Endometrial microvascular endothelial cells (primary cell): ENCODE results near the gene DDX55. TPM values are rescaled to one million over a fixed set of nuclear protein-coding genes. Genes with fewer than 3 reads are reported as not detected.
"Not testable (repeated sequence)": the region's sequence is repeated elsewhere in the genome, so short reads cannot be mapped to it uniquely, and the experiment has no call there.

Experiments
- in situ Hi-C: cut with HindIII; loops from 2 replicates; pipeline ENCODE4 v1.10.0; 2017; ENCODE audit warnings: low sequenced_read_pairs, low pct_unique_long_range_greater_than_20kb; ENCODE audit errors: inconsistent ontology term
- total RNA-seq: library from RNA; depleted of rRNA; stranded (reverse); fragments of >200 nt; gene quantifications from one replicate; pipeline ENCODE4 v1.2.3, GENCODE V29; 2015; ENCODE audit errors: inconsistent ontology term

DDX55 gene
- total RNA-seq: 15.2 TPM

DNA sequence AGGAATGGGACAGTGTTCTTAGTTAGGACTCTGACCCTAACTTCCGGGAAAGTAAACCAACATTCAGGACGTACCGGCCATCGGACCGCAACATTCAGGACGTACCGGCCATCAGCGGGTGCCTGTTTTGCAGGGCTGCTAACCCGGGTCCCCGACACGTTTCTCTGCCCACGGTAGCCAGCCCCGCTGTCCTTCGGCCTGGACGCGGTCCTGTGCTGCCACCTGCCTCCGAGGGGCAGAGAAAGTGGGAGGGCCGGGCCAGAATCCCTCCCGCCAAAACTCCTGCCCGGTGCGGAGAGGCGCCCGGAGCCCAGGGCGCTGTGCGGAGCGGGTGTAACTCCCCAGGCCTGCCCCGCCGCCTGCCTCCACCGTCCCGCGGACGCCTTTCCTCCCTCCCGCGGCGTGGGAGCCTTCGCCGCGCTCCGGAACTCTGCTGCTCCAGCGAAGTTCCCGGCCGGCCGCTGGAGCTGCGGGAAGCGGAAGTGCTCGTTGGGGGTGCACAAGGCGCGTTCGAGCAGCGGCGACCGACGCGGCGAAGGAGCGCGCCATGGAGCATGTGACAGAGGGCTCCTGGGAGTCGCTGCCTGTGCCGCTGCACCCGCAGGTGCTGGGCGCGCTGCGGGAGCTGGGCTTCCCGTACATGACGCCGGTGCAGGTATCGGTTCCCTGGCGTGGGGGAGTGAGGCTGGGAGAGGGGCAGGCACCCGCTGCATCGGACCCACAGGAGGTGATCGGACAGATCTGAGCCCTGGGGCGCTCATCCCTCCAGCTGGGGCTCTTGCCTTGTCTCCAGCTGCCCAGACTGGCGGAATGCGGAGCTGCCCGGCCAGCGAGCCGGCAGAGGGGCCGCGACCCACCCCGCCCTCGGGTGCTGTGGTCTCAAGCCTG, at the start of gene DDX55:
DDX55 (plus strand) TSS at position 498 of the 888 bp plus-strand sequence; CDS start at position 548, 50 bp downstream.
- in situ Hi-C loops: no loop called here

- in situ Hi-C loops: not testable (repeated sequence)
Observed at GRCh38 chr12:123554136-123554535, 47.8 kb upstream of the DDX55 start.

DNA sequence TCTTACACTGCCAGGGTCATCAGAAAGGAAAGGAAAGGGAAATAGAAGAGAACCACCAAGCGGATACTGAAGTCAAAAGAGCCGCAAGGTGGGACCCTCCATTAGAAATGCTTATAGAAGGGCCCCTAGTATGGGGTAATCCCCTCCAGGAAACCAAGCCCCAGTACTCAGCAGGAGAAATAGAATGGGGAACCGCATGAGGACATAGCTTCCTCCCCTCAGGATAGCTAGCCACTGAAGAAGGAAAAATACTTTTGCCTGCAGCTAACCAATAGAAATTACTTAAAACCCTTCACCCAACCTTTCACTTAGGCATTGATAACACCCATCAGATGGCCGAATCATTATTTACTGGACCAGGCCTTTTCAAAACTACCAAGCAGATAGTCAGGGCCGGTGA, 47.1 kb upstream of the DDX55 start:
- in situ Hi-C loops: not testable (repeated sequence)

- in situ Hi-C loops: not testable (repeated sequence)
Observed at GRCh38 chr12:123558487-123558886, 43.4 kb upstream of the DDX55 start.

GRCh38 chr12:123559468-123559867, 42.4 kb upstream of the DDX55 start:
- in situ Hi-C loops: no loop called here

GRCh38 chr12:123571343-123571813, 30.5 kb upstream of the DDX55 start:
- in situ Hi-C loops: no loop called here

DNA sequence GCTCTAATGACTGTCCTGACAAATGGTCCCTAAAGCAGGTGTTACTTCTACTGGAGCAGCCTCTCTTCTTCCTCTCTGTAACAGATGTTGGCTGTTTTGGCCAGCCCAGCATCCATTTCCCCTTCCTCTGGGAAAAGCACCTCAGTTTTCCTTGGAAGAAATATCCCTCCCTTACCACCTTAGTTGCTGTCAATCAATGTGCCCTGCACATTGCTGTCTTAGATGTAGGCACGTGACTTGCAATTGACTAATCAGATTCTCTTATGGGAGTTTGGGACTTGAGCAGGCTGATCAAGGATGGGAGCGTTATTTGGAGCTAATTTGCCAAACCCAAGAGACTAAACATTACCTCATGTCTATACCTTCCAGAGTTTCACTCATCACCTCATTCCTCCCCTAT, 29.5 kb upstream of the DDX55 start:
- in situ Hi-C loops: no loop called here

GRCh38 chr12:123573870-123574269, 28.0 kb upstream of the DDX55 start:
- in situ Hi-C loops: no loop called here

DNA sequence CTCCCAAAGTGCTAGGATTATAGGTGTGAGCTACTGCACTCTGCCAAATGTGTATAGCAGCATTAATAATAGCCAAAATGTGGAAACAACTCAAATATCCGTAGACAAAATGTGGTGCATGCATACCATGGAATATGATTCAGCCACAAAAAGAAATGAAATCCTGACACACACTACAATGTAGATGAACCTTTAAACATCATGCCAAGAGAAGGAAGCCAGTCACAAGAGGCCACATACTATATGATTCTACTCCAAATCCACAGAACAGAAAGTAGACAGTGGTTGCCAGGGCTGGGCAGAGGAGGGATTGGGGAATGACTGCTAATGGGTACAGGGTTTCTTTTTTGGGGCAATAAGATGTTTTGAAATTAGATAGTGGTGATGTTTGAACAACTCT, 25.3 kb upstream of the DDX55 start:
- in situ Hi-C loops: no loop called here

- in situ Hi-C loops: no loop called here
Observed at GRCh38 chr12:123578243-123578642, 23.7 kb upstream of the DDX55 start.

- in situ Hi-C loops: not testable (repeated sequence)
Observed at GRCh38 chr12:123578829-123579228, 23.1 kb upstream of the DDX55 start.

DNA sequence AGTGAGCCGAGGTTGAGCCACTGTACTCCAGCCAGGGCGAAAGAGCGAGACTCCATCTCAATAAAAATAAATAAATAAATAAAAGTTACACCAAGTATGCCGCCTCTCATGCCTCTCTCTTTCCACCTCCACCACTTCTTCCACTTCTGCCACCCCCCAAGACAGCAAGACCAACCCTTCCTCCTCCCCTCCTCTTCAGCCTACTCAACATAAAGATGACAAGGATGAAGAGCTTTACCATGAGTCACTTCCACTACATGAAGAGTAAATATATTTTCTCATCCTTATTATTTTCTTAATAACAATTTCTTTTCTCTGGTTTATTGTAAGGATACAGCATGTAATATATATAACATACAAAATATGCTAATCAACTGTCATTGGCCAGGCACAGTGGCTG, 21.1 kb upstream of the DDX55 start:
- in situ Hi-C loops: no loop called here

- in situ Hi-C loops: no loop called here
Observed at GRCh38 chr12:123591702-123592481, 10.0 kb upstream of the DDX55 start.

- in situ Hi-C loops: no loop called here
Observed at GRCh38 chr12:123595729-123596128, 6.2 kb upstream of the DDX55 start.

DNA sequence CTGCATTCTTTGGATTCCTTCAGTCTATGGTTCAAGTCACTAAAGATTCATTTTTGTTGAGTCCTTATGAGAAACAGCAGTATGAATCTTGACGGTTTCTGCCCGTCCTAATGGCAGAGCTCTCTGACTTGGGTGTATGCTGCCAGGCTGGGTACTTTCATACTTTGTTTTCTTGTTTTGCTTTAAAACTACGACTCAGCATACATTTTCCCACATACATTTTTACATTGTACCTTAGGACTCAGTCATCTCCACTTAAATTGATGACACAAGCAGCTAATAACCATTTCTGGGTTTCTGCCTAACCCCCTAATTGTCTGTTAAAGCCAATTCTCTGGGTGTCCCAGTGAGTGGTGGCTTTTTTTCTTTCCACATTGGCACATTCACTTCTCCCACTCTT, 4.8 kb upstream of the DDX55 start:
- in situ Hi-C loops: no loop called here

GRCh38 chr12:123598522-123598921, 3.4 kb upstream of the DDX55 start:
- in situ Hi-C loops: no loop called here

- in situ Hi-C loops: no loop called here
Observed at GRCh38 chr12:123599310-123599709, 2.6 kb upstream of the DDX55 start.

GRCh38 chr12:123599721-123600120, 2.2 kb upstream of the DDX55 start:
- in situ Hi-C loops: no loop called here

- in situ Hi-C loops: no loop called here
Observed at GRCh38 chr12:123602651-123603195, 824 bp downstream of the DDX55 start.

- in situ Hi-C loops: not testable (repeated sequence)
Observed at GRCh38 chr12:123603495-123603894, 1.6 kb downstream of the DDX55 start.
